GM21737 (cell line): ENCODE data around the gene TNS1.

ENCODE experiments used
- ATAC-seq: cut with Tn5 transposase; IDR thresholded peaks from one replicate; pipeline ENCODE4 v1.9.1; 2021; ENCODE audit warnings: mild to moderate bottlenecking, moderate library complexity; ENCODE audit not compliant: unreplicated experiment

TNS1 gene

GRCh38 chr2:217934321-217935131, 68.3 kb downstream of the TNS1 start:
- ATAC-seq = no peak

- no peak for ATAC-seq
These were observed 69.2 kb downstream of the TNS1 start for GRCh38 chr2:217933617-217933993.

- ATAC-seq = no peak
These were observed 69.8 kb downstream of the TNS1 start for GRCh38 chr2:217932803-217933616.

DNA sequence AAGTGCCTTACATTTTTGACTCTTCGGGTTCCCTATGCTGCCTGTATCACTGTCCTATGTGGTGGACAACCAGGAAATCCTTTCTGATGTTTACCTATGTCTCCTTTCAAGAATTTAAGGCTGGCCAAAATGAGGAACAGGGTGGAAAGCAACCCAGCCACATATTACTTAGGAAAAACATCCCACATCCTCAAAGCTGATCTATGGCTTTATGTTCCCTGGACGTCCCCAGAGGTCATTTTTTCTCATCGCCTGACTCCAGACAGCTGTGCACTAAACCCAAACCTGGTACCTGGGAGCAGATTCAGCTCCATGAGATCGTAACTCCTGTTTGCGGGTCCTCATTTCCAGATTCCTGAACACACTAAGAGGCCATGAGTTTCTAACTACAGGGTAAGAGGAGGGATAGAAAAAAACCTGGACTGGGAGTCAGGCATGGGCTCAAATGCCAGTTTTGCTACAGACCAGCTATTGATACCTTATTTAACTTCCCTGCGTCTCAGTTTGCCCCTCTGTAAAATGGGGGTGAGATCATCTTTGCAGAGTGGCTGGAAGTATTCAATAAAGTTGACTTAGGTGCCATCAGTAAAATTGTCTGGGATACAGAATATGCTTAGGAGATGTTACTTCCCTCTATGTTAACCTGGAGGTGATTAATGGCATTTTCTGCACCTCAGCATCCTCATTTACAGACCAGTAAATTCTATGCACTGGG, 70.8 kb downstream of the TNS1 start:
- ATAC-seq = no peak

DNA sequence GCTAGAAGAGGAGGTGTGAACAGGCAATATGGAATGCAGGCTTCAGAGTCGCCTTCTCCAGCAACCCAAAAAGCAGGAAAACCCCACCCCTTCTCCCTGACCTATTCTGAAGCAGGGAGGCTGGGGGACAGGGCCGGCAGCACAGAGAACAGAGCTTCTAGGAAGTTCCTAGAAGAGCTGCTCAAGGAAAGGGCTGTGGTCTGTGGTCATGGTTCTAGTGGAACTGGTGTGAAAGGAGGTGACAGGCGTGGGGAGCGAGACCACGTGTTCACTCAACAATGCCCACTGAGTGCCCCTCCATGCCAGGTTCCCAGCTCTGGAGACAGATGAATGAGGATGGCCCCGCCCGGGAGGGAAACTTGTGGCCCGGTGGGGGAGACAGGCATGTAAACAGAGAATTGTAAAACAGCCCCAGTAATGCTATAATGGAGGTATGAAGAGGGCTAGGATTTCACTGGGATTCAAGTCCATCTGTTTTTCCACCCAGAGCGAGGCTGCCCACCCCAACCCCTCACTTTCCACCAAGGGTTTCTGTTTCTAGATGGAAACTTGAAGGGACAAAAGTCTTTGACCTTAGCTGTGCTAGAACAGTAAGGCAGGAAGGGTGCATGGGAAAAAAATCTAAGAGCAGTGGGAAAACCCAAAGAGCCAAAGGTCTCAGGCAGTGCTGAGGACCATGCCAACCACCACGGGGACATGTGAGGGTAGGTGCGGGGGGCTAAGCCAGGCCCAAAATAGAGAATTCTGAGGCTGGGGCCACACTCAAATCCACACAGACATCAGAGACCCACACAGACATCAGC, 71.8 kb downstream of the TNS1 start:
- ATAC-seq = no peak

DNA sequence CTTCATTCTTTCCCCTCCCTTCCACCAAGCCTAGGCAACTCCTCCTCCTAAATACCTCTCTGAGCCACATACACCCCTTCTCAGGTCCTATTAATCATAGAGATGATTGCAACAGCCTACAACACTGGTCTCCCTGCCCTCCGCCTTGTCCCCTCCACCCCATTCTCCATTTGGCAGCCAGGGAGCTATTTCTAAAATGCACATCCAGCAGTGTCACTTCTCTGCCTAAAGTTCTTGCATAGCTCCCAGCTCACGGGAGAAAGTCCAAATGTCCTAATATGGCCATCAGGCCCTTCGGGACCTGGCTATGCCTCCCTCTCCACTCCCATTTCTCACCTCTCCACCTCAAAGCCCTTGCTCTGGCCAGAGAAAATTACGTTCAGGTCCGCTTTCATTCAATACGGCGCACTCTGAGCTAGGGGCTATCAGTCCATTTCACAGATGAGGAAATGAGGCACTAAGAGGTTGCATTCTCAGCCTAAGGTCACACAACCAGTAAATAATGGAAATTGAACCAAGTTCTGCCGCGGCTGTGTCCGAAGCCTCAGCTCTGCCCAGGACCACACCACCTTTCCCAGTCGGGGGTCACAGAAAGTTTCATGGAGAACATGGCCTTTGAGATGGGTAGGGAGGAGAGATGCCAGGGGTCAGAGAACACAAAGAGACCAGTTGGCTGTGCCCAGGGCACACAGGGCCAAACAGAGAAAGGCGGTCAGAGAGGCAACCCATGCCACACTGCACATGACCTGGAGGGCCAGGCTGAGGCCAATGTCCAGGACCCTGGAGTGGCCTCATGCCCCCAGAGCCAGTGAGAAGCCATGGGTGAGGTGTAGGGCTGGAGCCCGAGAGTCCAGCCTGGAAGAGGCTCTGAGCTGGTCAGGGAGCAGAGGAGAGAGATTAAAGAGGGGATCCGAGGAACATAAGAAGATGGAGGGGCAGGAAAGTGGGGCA, 72.8 kb downstream of the TNS1 start:
- ATAC-seq = no peak

- ATAC-seq = no peak
These were observed 73.5 kb downstream of the TNS1 start for GRCh38 chr2:217929272-217929671.

- ATAC-seq = no peak
These were observed 74.2 kb downstream of the TNS1 start for GRCh38 chr2:217928324-217929181.

DNA sequence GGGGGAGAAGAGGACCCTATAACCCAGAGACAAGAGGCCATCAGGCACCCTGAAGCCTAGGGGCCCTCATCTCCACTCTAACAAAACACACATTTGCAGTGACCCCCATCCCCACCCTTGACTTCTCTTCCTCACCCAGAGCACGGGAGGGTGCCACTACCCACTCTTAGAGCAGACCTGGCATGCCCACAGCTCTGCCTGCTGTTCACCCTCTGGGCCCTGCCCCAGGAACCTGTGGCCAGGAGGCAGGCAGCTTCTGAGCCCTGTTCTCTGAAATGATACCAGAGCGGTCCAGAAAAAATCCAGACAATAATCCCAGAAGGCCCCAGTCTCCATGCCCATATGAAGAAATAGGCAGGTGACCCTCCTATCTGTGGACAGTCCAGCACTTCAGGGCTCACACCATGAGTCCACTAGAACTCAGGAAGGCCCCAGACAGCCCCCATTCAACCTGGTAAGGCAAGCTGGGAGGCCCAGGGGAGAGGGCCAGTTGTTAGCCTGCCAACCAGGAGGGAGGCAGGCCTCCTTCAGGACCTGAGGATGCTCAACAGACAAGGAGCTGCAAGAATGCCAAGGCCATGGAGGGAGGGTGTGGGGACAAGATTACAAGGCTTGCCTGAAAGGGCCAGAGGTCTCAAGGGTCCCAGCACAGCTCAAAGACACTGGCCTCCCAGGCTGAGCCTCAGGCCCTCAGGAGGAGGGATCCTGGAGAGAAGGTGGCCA, 75.0 kb downstream of the TNS1 start:
- ATAC-seq = no peak

GRCh38 chr2:217926801-217927200, 76.0 kb downstream of the TNS1 start:
- ATAC-seq = no peak

GRCh38 chr2:217924346-217924901, 78.4 kb downstream of the TNS1 start:
- ATAC-seq = no peak

- no peak for ATAC-seq
These were observed 79.6 kb downstream of the TNS1 start for GRCh38 chr2:217923007-217923686.

DNA sequence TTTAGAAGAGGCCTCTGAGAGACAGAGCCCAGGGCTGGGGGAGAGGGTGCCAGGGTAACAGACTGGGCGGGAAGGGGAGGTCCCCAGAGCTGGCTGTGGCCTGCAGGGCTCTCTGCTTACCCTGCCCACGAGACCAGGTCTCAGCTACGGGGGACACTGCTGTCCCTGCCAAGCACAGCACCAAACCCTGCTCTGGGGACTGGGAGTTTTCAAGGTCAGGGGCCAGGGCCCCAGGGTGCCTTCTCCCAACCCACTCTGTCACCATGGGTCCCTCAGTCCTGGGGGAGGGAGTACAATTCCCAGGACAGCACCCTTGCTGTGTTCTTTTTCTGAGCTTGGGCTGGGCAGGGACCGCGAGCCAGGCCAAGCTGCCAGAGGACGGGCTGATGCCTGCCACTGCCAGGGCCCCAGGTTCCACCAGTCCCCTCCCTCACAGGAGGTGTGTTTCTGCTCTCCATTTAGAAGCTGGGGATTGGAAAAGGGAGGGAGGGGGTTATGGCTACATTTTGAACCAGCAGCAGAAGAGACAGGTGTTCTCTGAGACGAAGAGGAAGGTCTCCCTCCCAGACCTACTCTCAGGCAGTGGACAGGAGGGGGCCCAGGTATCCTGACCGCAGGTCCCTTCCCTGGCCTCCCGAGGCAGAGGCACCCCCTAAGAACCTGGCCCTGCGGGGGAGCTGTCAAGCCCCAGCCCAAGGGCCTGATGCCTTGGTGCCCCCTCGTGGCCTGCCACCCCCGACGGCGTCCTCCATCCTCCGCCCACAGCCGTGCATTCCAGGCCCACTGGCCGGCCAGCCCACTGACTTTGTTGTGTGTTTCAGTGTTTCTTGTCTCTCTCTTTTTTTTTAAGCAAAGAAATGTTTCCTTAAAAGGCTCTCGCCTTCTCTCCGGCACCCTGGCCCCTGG, 80.4 kb downstream of the TNS1 start:
- ATAC-seq = no peak

DNA sequence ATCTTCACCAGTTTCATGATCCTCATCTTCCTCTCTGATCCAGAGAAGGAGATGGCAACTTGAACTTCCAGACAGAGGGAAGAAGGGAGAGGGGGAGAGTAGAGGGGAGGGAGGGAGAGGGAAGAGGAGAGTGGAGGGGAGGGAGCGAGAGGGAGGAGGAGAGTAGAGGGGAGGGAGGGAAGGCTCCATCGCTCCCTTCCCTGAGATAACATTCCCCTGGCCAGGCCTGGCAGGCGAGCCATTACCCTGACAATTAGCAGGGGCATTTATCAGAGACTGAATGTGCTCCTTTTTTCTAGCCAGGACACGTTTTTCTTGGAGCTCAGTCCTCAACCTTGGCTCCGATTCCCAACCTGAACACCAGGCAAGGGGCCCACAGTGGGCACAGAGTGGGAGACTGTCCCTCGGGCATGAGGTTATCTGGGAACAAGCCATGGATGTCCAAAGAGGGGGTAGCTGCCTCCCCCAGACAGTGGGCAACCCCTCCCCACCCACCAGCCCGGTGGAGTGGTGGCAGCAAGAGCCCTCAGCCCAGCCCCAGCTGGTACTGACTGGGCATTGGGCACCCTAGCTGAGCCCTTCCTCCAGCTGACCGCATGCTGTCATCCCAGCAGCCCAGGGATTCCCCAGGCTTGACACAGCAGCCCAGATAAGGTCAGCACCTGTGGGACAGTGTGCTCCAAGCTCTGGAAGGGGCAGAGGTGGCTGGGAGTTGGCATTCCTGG, 81.8 kb downstream of the TNS1 start:
- ATAC-seq = no peak

- ATAC-seq = no peak
These were observed 82.9 kb downstream of the TNS1 start for GRCh38 chr2:217919781-217920351.
